ENCODE data around the gene MRPL55. TPM values are rescaled to one million over a fixed set of nuclear protein-coding genes. Genes with fewer than 3 reads are reported as not detected.

Gene MRPL55
- total RNA-seq, 1 experiment from 2014 or later: 63.7 TPM

DNA sequence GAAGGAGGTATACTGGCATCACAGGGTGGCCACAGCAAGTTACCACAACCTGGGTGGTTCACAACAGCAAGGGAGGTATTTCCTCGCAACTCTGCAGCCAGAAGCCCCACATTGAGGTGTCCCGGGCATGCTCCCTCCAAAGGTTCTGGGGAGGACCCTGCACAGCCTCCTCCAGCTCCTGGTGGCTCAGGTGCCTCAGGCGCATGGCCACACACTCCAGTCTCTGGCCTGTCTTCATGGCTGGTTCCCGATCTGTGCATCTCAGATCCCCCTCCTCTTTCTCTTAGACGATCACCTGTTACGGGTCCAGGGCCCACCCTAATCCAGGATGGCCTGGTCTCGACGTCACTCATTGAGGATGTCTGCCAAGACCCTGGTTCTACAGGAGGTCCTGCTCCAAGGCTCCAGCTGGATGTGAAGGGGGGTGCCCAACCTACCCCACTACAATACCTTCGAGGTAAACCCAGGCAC lies 33.3 kb downstream of the MRPL55 start:
- no peak for DNase-seq
- Histone ChIP-seq H3K4me1 (no peaks in the 10 kb centered on the region), H3K4me3 (ENCODE audit: low read depth, low read length) (no peak overlapping the region), H3K9me3 (no peaks in the 10 kb centered on the region), H3K27me3 (replicated peaks; ENCODE audit: control insufficient read depth, insufficient read depth, low read length) (no peaks in the 10 kb centered on the region), H3K36me3 (ENCODE audit: control insufficient read depth, insufficient read depth, low read length) (no peaks in the 10 kb centered on the region)
- POLR2A ChIA-PET: no interaction called here
- Mint-ChIP-seq H3K27me3 (ENCODE audit: insufficient read depth, unreplicated experiment) (no peaks in the 10 kb centered on the region), H3K27ac (ENCODE audit: unreplicated experiment) (no peak overlapping the region), H3K4me3 (ENCODE audit: unreplicated experiment) (no peak overlapping the region), H3K4me1 (ENCODE audit: low read depth, unreplicated experiment) (no peaks in the 10 kb centered on the region), H3K36me3 (ENCODE audit: insufficient read depth, unreplicated experiment) (peaks cover 19% of the 10 kb centered on the region), H3K9me3 (ENCODE audit: unreplicated experiment) (no peaks in the 10 kb centered on the region)
- TF ChIP-seq, protein P1, sequence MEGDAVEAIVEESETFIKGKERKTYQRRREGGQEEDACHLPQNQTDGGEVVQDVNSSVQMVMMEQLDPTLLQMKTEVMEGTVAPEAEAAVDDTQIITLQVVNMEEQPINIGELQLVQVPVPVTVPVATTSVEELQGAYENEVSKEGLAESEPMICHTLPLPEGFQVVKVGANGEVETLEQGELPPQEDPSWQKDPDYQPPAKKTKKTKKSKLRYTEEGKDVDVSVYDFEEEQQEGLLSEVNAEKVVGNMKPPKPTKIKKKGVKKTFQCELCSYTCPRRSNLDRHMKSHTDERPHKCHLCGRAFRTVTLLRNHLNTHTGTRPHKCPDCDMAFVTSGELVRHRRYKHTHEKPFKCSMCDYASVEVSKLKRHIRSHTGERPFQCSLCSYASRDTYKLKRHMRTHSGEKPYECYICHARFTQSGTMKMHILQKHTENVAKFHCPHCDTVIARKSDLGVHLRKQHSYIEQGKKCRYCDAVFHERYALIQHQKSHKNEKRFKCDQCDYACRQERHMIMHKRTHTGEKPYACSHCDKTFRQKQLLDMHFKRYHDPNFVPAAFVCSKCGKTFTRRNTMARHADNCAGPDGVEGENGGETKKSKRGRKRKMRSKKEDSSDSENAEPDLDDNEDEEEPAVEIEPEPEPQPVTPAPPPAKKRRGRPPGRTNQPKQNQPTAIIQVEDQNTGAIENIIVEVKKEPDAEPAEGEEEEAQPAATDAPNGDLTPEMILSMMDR (IDR thresholded peaks at IDR 0.05; ENCODE audit: insufficient read depth in 1 of 2, low read depth in 1 of 2, low read length in 1 of 2, severe bottlenecking in 1 of 2, unreplicated experiment in 1 of 2): no peak
- intact Hi-C loops (cut with micrococcal nuclease; ENCODE audit: unreplicated experiment): no loop called here
- BruUV-seq (replicated peaks): no TSS peak
- CTCF ChIA-PET: no interaction called here

DNA sequence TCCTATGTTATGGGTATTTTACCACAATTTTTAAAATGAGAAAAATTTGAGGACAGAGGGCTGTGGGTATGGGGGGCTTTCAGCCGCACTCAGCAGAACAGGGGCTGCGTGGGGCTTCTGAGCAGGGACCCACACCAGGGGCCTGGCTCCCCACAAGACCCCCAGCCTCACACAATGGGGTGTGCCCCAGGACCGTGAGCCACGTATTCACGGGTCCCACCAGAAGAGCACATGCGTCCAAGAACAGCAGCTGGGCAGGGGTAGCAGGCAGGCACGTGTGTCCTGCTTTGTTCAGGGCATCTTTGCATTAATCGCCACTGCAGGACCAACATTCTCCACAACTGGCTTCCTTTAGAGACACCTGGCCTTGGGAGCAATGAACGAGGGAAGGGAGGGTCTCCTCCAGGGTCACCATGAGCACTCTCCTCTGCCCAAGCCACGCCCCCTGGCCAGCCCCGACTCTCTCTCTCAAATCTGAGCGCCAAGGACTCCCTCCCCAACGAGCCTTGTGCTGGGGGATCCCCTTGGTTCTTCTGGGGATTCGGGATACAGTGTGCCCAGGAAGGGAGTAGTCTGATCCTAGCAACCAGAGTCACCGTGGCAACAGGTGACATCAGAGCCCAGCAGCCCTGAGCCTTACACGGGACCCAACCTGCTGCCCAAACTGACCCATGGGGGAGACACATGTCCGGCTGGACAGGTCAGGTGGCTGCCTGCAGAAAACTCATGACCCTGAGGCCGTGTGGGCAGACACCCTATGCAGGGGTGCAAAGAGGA lies 34.0 kb downstream of the MRPL55 start:
- ChIA-PET POLR2A (no interaction called here), CTCF (no interaction called here)
- TF ChIP-seq, protein P1 (IDR thresholded peaks at IDR 0.05; ENCODE audit: insufficient read depth in 1 of 2, low read depth in 1 of 2, low read length in 1 of 2, severe bottlenecking in 1 of 2, unreplicated experiment in 1 of 2): no peak
- no peak for DNase-seq
- Mint-ChIP-seq H3K4me3 (ENCODE audit: unreplicated experiment) (no peak overlapping the region), H3K27ac (ENCODE audit: unreplicated experiment) (no peak overlapping the region), H3K4me1 (ENCODE audit: low read depth, unreplicated experiment) (no peaks in the 10 kb centered on the region), H3K27me3 (ENCODE audit: insufficient read depth, unreplicated experiment) (no peaks in the 10 kb centered on the region), H3K9me3 (ENCODE audit: unreplicated experiment) (no peaks in the 10 kb centered on the region), H3K36me3 (ENCODE audit: insufficient read depth, unreplicated experiment) (peaks cover 19% of the 10 kb centered on the region)
- Histone ChIP-seq H3K36me3 (ENCODE audit: control insufficient read depth, insufficient read depth, low read length) (no peaks in the 10 kb centered on the region), H3K27me3 (replicated peaks; ENCODE audit: control insufficient read depth, insufficient read depth, low read length) (no peaks in the 10 kb centered on the region), H3K4me1 (no peaks in the 10 kb centered on the region), H3K4me3 (ENCODE audit: low read depth, low read length) (no peak overlapping the region), H3K9me3 (no peaks in the 10 kb centered on the region)
- intact Hi-C loops (cut with micrococcal nuclease; ENCODE audit: unreplicated experiment): loop anchor here (1.0 kb wide), 1 partner anchor 71 kb away; no protein-coding TSS in a partner anchor
- BruUV-seq (replicated peaks): no TSS peak

DNA sequence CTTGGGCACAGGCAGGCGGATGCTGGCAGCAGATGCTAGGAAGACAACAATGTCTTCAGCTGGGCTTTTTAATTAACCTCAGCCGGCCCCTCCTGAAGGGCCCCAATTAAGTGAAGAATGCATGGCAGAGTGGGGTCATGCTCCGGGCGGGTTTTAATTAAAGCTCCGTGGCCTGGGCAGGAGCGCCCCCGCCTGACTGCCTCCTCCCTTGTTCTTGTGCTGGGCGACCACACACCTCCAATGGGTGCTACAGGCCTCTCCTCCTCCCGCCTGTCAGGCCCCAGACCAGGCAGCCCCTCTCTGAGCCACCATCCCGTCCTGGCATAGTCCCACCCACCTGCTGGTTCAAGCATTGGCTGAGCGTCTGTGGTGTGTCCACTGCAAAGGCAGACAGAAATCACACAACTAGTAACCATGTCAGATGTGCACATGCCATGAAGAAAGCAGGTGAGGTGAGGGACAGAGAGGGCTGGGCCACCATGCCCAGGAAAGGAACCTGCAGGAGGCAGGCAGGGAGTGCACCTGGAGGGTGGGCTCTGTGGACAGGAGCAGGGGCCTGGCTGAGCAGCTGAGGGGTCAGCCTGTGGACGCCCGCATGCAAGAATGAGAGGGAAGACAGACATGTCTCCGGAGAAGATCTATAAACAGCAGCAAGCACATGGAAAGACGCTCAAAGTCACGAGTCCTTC lies 35.1 kb downstream of the MRPL55 start:
- Mint-ChIP-seq H3K36me3 (ENCODE audit: insufficient read depth, unreplicated experiment) (peaks cover 19% of the 10 kb centered on the region), H3K27me3 (ENCODE audit: insufficient read depth, unreplicated experiment) (no peaks in the 10 kb centered on the region), H3K4me3 (ENCODE audit: unreplicated experiment) (no peak overlapping the region), H3K4me1 (ENCODE audit: low read depth, unreplicated experiment) (no peaks in the 10 kb centered on the region), H3K27ac (ENCODE audit: unreplicated experiment) (no peak overlapping the region), H3K9me3 (ENCODE audit: unreplicated experiment) (no peaks in the 10 kb centered on the region)
- TF ChIP-seq, protein P1 (IDR thresholded peaks at IDR 0.05; ENCODE audit: insufficient read depth in 1 of 2, low read depth in 1 of 2, low read length in 1 of 2, severe bottlenecking in 1 of 2, unreplicated experiment in 1 of 2): no peak
- BruUV-seq (replicated peaks): no TSS peak
- Histone ChIP-seq H3K27me3 (replicated peaks; ENCODE audit: control insufficient read depth, insufficient read depth, low read length) (no peaks in the 10 kb centered on the region), H3K4me3 (ENCODE audit: low read depth, low read length) (no peak overlapping the region), H3K4me1 (no peaks in the 10 kb centered on the region), H3K36me3 (ENCODE audit: control insufficient read depth, insufficient read depth, low read length) (no peaks in the 10 kb centered on the region), H3K9me3 (no peaks in the 10 kb centered on the region)
- POLR2A ChIA-PET: no interaction called here
- intact Hi-C loops (cut with micrococcal nuclease; ENCODE audit: unreplicated experiment): loop anchor here (1.0 kb wide), 1 partner anchor 70 kb away; no protein-coding TSS in a partner anchor
- DNase-seq: peak in 1 of 2 experiments; percentile 36
- CTCF ChIA-PET: interaction anchor here (1.1 kb wide), 1 partner anchor 75 kb away, joined by 5 read pairs; no protein-coding TSS in a partner anchor

Data from Caco-2 (cell line).